HepG2 (cell line): Measurements from ENCODE around the gene MYO10. TPM values are rescaled to one million over a fixed set of nuclear protein-coding genes. Genes with fewer than 3 reads are reported as not detected.
A peak's percentile ranks its signal among the peaks of the same experiment; 100 is the strongest.

Source experiments
- ATAC-seq: fragments of 200-7000 bp; cut with Tn5 transposase; 3 replicates; pipeline ENCODE4 v1.9.1; 2020; ENCODE audit warnings: mild to moderate bottlenecking, moderate library complexity
- BruUV-seq: library from RNA; stranded (reverse); fragments of 400-500 nt; replicated peaks from 2 replicates; lab custom pipeline; 2021; lab: Mats Ljungman, UMichigan
- CTCF ChIA-PET: fragments of 300-600 bp; formaldehyde crosslinking; extraction: SDS; loops from one replicate; lab custom pipeline; 2021; ENCODE audit warnings: low total read pairs, inconsistent platforms, low intra/inter-chr PET ratio; lab: Yijun Ruan, JAX
- POLR2A ChIA-PET: fragments of 350-600 bp; sonication (Branson Sonifier 250); formaldehyde crosslinking; loops from one replicate; lab custom pipeline; 2020; ENCODE audit warnings: antibody characterized with exemption, inconsistent platforms; lab: Yijun Ruan, JAX
- DNase-seq: peaks from one replicate; pipeline ENCODE4 v3.0.0-alpha.2; 2015; ENCODE audit warnings: low spot score
- FAIRE-seq: peaks from 3 replicates; lab custom pipeline; 2011; peaks lifted over from hg19 to GRCh38; lab: Jason Lieb, UNC
- H2AFZ ChIP-seq: one replicate; pipeline ENCODE4 v1.6.1; 2011; ENCODE audit warnings: low read length, inconsistent platforms
- H3K27ac ChIP-seq: fragments of 300-600 bp; 3 replicates; pipeline ENCODE4 v1.8.0; 2011; ENCODE audit warnings: mixed run types, mild to moderate bottlenecking, mixed read lengths, low read length, inconsistent platforms; ENCODE audit not compliant: insufficient read depth; ENCODE audit errors: extremely low read length
- H3K27me3 ChIP-seq, 2 experiments: fragments of 200-600 bp in 1 of 2; 2 replicates in 1 of 2; 3 replicates in 1 of 2; pipeline versions ENCODE4 v1.6.0 to v1.8.0; 2011; ENCODE audit warnings: low read length in 2 of 2, mild to moderate bottlenecking in 2 of 2, moderate library complexity in 2 of 2, inconsistent platforms in 1 of 2; ENCODE audit not compliant: insufficient read depth in 2 of 2, control insufficient read depth in 1 of 2
- H3K36me3 ChIP-seq, 2 experiments: fragments of 200-600 bp in 1 of 2; replicated peaks in 1 of 2; 2 replicates in 1 of 2; 3 replicates in 1 of 2; pipeline versions ENCODE4 v1.5.1 to v1.8.0; 2011; ENCODE audit warnings: low read length in 2 of 2, inconsistent platforms in 1 of 2; ENCODE audit not compliant: insufficient read depth in 2 of 2, control insufficient read depth in 1 of 2
- H3K4me1 ChIP-seq: 2 replicates; pipeline ENCODE4 v1.5.1; 2012; ENCODE audit warnings: low read length, inconsistent platforms; ENCODE audit not compliant: insufficient read depth
- H3K4me2 ChIP-seq: 2 replicates; pipeline ENCODE4 v1.6.0; 2011; ENCODE audit warnings: low read depth, low read length, inconsistent platforms
- H3K4me3 ChIP-seq, 3 experiments: fragments of 200-600 bp in 1 of 3; sonication (generic), shearing (Covaris generic) in 1 of 3; replicated peaks in 1 of 3; 2 replicates each; pipeline ENCODE4 v1.5.1; 2011 to 2016; ENCODE audit warnings: low read length in 3 of 3, inconsistent platforms in 2 of 3, low read depth in 2 of 3, mild to moderate bottlenecking in 2 of 3, control low read depth in 1 of 3, mixed read lengths in 1 of 3; ENCODE audit not compliant: insufficient read depth in 1 of 3
- H3K79me2 ChIP-seq: one replicate; pipeline ENCODE4 v1.6.1; 2011; ENCODE audit warnings: low read length, inconsistent platforms; ENCODE audit not compliant: insufficient read depth
- H3K9ac ChIP-seq: 2 replicates; pipeline ENCODE4 v1.6.0; 2011; ENCODE audit warnings: mild to moderate bottlenecking, low read depth, low read length, inconsistent platforms; ENCODE audit not compliant: insufficient read depth
- H3K9me3 ChIP-seq: 2 replicates; pipeline ENCODE4 v1.5.1; 2012; ENCODE audit warnings: mild to moderate bottlenecking, low read length
- H4K20me1 ChIP-seq: 2 replicates; pipeline ENCODE4 v1.6.0; 2011; ENCODE audit warnings: inconsistent platforms, mild to moderate bottlenecking, low read length, moderate library complexity; ENCODE audit not compliant: insufficient read depth
- CEBPB ChIP-seq: IDR thresholded peaks from 2 replicates; pipeline ENCODE4 v1.6.1; 2011; ENCODE audit warnings: low read depth, low read length, improper control_type of control experiment, borderline replicate concordance
- FOXA3 ChIP-seq: IDR thresholded peaks from 2 replicates; pipeline ENCODE4 v1.6.1; 2016; ENCODE audit warnings: missing genetic modification reagents, missing compliant biosample characterization
- FOXP1 ChIP-seq, 2 experiments: fragments of 450-650 bp in 1 of 2; IDR thresholded peaks; 2 replicates each; pipeline ENCODE4 v1.6.1; 2017 to 2018; ENCODE audit warnings: antibody characterized with exemption in 1 of 2
- HMGA1 ChIP-seq: sonication (generic); formaldehyde crosslinking; conservative IDR thresholded peaks from 2 replicates; pipeline ENCODE4 v1.4.0; 2020; ENCODE audit warnings: missing genetic modification reagents
- KDM2A ChIP-seq: sonication (generic); formaldehyde crosslinking; IDR thresholded peaks from 2 replicates; pipeline ENCODE4 v1.4.0; 2020; ENCODE audit warnings: low read depth, missing genetic modification reagents, borderline replicate concordance
- KDM5A ChIP-seq: fragments of 200-600 bp; sonication (generic); IDR thresholded peaks from 2 replicates; pipeline ENCODE4 v1.7.0; 2018; ENCODE audit warnings: antibody characterized with exemption, mild to moderate bottlenecking, low read length, borderline replicate concordance
- NONO ChIP-seq, 2 experiments: fragments of 450-650 bp in 1 of 2; sonication (generic) in 1 of 2; formaldehyde crosslinking in 1 of 2; IDR thresholded peaks in 1 of 2; conservative IDR thresholded peaks in 1 of 2; 2 replicates each; pipeline versions ENCODE4 v1.6.1 to v1.8.0; 2017 to 2022; ENCODE audit warnings: mild to moderate bottlenecking in 1 of 2, missing genetic modification reagents in 1 of 2, moderate library complexity in 1 of 2
- NPAS2 ChIP-seq: sonication (generic); formaldehyde crosslinking; IDR thresholded peaks from 2 replicates; pipeline ENCODE4 v1.8.0; 2022; ENCODE audit warnings: mild to moderate bottlenecking, missing genetic modification reagents, borderline replicate concordance
- SNAPC2 ChIP-seq: sonication (generic); formaldehyde crosslinking; IDR thresholded peaks from 2 replicates; pipeline ENCODE4 v1.8.1; 2022; ENCODE audit warnings: mild to moderate bottlenecking, missing genetic modification reagents
- SRSF1 ChIP-seq: fragments of 200-400 bp; formaldehyde crosslinking; optimal IDR thresholded peaks from 2 replicates; pipeline ENCODE3; 2017; ENCODE audit warnings: mild to moderate bottlenecking, low read depth, low read length, moderate library complexity
- TP53 ChIP-seq: sonication (generic); formaldehyde crosslinking; conservative IDR thresholded peaks from 2 replicates; pipeline ENCODE4 v1.4.0; 2020; ENCODE audit warnings: missing genetic modification reagents
- ZMYM4 ChIP-seq: sonication (generic); formaldehyde crosslinking; IDR thresholded peaks from 2 replicates; pipeline ENCODE4 v1.8.1; 2023; ENCODE audit warnings: mild to moderate bottlenecking, missing genetic modification reagents
- ZNF234 ChIP-seq: sonication (generic); formaldehyde crosslinking; conservative IDR thresholded peaks from 2 replicates; pipeline ENCODE4 v1.5.1; 2020; ENCODE audit warnings: mild to moderate bottlenecking, missing genetic modification reagents
- ZNF577 ChIP-seq: sonication (generic); formaldehyde crosslinking; IDR thresholded peaks from 2 replicates; pipeline ENCODE4 v1.4.0; 2020; ENCODE audit warnings: mild to moderate bottlenecking, low read depth, missing genetic modification reagents, borderline replicate concordance
- ZNF790 ChIP-seq: sonication (generic); formaldehyde crosslinking; IDR thresholded peaks from 2 replicates; pipeline ENCODE4 v1.8.0; 2022; ENCODE audit warnings: missing genetic modification reagents, mild to moderate bottlenecking, borderline replicate concordance
- WGBS: methylation state at CpG from one replicate; pipeline ENCODE4 v1.1.6; 2017; ENCODE audit warnings: low lambda C conversion rate; 5-methylcytosine and 5-hydroxymethylcytosine counted together
- in situ Hi-C: cut with HindIII; loops from 2 replicates; pipeline ENCODE4 v1.10.0; 2017; ENCODE audit warnings: low pct_unique_long_range_greater_than_20kb; ENCODE audit not compliant: extremely low pct_ligation_motif_present
- intact Hi-C: fragments of 100-400 bp; cut with micrococcal nuclease; formaldehyde crosslinking; loops from one replicate; pipeline ENCODE4 v1.10.0; 2022; ENCODE audit not compliant: unreplicated experiment
- polyA plus RNA-seq, 8 experiments: library from polyadenylated mRNA; depleted of rRNA in 3 of 8; stranded (reverse) in 7 of 8; unstranded in 1 of 8; fragments of >200 nt; fragmentation: Illumina TruSeq in 4 of 8; extraction: Trizol in 4 of 8; gene quantifications; 2 replicates each; pipeline versions ENCODE4 v1.2.1 to v1.2.3, GENCODE V29; 2011 to 2016; ENCODE audit warnings: low read depth in 4 of 8, missing spikeins in 1 of 8, mixed read lengths in 1 of 8; ENCODE audit not compliant: insufficient read depth in 1 of 8
- total RNA-seq, 5 experiments: library from RNA; depleted of rRNA; stranded (reverse); fragments of >200 nt; fragmentation: Illumina TruSeq; extraction: Trizol; gene quantifications; 2 replicates each; pipeline ENCODE4 v1.2.3, GENCODE V29; 2016; ENCODE audit warnings: low read depth in 1 of 5
- TF ChIP-seq, protein P1 (sequence below): sonication (generic); formaldehyde crosslinking; IDR thresholded peaks from 2 replicates; pipeline ENCODE4 v1.5.0; 2020; ENCODE audit warnings: mild to moderate bottlenecking, missing genetic modification reagents

MYO10 gene
- total and polyA plus RNA-seq, 2 of the 13 experiments (the other 11 are each of a cell fraction or from before 2014, with no cell fraction given): 4.5 to 14.0 TPM

DNA sequence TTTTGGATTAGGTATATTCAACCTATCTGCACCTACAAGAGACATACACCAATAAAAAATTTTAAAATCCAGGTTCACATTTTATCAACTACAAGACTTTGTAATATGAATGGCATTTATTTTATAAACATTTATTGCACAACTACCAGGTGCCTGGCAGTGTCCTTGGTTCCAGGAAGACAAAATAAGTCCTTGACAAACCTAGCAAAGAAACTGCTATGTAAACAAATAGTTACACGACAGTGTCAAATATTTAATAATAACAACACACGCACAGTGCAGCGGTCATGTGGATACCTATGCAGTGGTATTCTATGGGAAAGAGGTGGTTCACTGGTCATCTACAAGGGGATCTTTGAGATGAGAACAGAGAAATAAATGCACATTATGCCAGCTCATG lies 120.7 kb downstream of the MYO10 start:
- H3K9ac ChIP-seq: no peak overlapping the region
- H3K27me3 ChIP-seq: no peaks in the 10 kb centered on the region
- POLR2A ChIA-PET: no interaction called here
- H3K4me1 ChIP-seq: peaks cover 32% of the 10 kb centered on the region
- intact Hi-C loops (no loop called here), in situ Hi-C loops (no loop called here)
- DNase-seq: no peak
- H3K9me3 ChIP-seq: no peaks in the 10 kb centered on the region
- no peaks in the 10 kb centered on the region for H4K20me1 ChIP-seq
- H2AFZ ChIP-seq: no peak overlapping the region
- FAIRE-seq: no peak
- no peaks in the 10 kb centered on the region for H3K79me2 ChIP-seq
- CTCF ChIA-PET: no interaction called here
- H3K4me2 ChIP-seq: no peak overlapping the region
- TF ChIP-seq FOXA3 (CRISPR knock-in tag) (peak; percentile 25; the same call in 1 of the 2 replicates), ZNF234 (CRISPR knock-in tag) (no peak), SNAPC2 (no peak), ZNF577 (CRISPR knock-in tag) (no peak), NONO (IDR thresholded peaks at IDR 0.05) (no peak), NONO (CRISPR knock-in tag; conservative IDR thresholded peaks at IDR 0.05) (no peak), ZMYM4 (CRISPR knock-in tag) (no peak), ZNF790 (CRISPR knock-in tag) (no peak), KDM5A (no peak), HMGA1 (CRISPR knock-in tag) (no peak), CEBPB (0 out of 2 replicates have a peak, but pooled peaks have one; percentile 6), SRSF1 (no peak), FOXP1 (IDR thresholded peaks at IDR 0.05) (no peak), FOXP1 (CRISPR knock-in tag; IDR thresholded peaks at IDR 0.05) (peak; percentile 35; the same call in 1 of the 2 replicates), NPAS2 (CRISPR knock-in tag) (no peak), TP53 (CRISPR knock-in tag) (no peak), KDM2A (CRISPR knock-in tag) (no peak)
- TF ChIP-seq, protein P1, sequence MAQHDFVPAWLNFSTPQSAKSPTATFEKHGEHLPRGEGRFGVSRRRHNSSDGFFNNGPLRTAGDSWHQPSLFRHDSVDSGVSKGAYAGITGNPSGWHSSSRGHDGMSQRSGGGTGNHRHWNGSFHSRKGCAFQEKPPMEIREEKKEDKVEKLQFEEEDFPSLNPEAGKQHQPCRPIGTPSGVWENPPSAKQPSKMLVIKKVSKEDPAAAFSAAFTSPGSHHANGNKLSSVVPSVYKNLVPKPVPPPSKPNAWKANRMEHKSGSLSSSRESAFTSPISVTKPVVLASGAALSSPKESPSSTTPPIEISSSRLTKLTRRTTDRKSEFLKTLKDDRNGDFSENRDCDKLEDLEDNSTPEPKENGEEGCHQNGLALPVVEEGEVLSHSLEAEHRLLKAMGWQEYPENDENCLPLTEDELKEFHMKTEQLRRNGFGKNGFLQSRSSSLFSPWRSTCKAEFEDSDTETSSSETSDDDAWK (CRISPR knock-in tag): no peak
- H3K27ac ChIP-seq: no peak overlapping the region
- WGBS: 13% methylated on average over 3 of the region's 3 CpGs
- BruUV-seq: no TSS peak
- H3K36me3 ChIP-seq: no peaks in the 10 kb centered on the region
- H3K4me3 ChIP-seq: no peak overlapping the region
- no peak for ATAC-seq
